Omental fat pad (tissue), 4 donors: Measurements from ENCODE around the gene ZFP69B. TPM values are rescaled to one million over a fixed set of nuclear protein-coding genes. Genes with fewer than 3 reads are reported as not detected.

Source experiments
- ATAC-seq: fragments of 150-250 bp; one replicate; pipeline ENCODE4 v1.9.1; 2016; ENCODE audit warnings: mild to moderate bottlenecking, moderate library complexity; ENCODE audit not compliant: low FRiP score
- DNase-seq: peaks from one replicate; pipeline ENCODE4 v3.0.0-alpha.2; 2019; ENCODE audit warnings: low spot score
- total RNA-seq, 4 donors: library from RNA; depleted of rRNA; stranded (reverse); fragments of >200 nt; gene quantifications; one replicate each; pipeline ENCODE4 v1.1.0, GENCODE V29; 2016
- TF ChIP-seq, protein P1 (sequence below), 3 donors: fragments of 450-650 bp; IDR thresholded peaks; one replicate each; pipeline ENCODE4 v1.5.1; 2016 to 2017; ENCODE audit warnings: antibody characterized with exemption in 3 of 3, mild to moderate bottlenecking in 3 of 3, moderate library complexity in 2 of 3

The ZFP69B gene
- total RNA-seq, 4 donors from 2014 or later, result 0.56 to 1.9 (median 1.2) TPM

- DNase-seq (no peak), ATAC-seq (no peak)
- TF ChIP-seq, protein P1, sequence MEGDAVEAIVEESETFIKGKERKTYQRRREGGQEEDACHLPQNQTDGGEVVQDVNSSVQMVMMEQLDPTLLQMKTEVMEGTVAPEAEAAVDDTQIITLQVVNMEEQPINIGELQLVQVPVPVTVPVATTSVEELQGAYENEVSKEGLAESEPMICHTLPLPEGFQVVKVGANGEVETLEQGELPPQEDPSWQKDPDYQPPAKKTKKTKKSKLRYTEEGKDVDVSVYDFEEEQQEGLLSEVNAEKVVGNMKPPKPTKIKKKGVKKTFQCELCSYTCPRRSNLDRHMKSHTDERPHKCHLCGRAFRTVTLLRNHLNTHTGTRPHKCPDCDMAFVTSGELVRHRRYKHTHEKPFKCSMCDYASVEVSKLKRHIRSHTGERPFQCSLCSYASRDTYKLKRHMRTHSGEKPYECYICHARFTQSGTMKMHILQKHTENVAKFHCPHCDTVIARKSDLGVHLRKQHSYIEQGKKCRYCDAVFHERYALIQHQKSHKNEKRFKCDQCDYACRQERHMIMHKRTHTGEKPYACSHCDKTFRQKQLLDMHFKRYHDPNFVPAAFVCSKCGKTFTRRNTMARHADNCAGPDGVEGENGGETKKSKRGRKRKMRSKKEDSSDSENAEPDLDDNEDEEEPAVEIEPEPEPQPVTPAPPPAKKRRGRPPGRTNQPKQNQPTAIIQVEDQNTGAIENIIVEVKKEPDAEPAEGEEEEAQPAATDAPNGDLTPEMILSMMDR (IDR thresholded peaks at IDR 0.05), result no peak
These were observed 27.5 kb upstream of the ZFP69B start for GRCh38 chr1:40422630-40423263.

- TF ChIP-seq, protein P1 (IDR thresholded peaks at IDR 0.05), result no peak
- no peak for ATAC-seq
- no peak for DNase-seq
These were observed 27.0 kb upstream of the ZFP69B start for GRCh38 chr1:40423264-40423642.

GRCh38 chr1:40423951-40424618 lies 26.2 kb upstream of the ZFP69B start:
- no peak for DNase-seq
- no peak for ATAC-seq
- TF ChIP-seq, protein P1 (IDR thresholded peaks at IDR 0.05), result no peak

DNA sequence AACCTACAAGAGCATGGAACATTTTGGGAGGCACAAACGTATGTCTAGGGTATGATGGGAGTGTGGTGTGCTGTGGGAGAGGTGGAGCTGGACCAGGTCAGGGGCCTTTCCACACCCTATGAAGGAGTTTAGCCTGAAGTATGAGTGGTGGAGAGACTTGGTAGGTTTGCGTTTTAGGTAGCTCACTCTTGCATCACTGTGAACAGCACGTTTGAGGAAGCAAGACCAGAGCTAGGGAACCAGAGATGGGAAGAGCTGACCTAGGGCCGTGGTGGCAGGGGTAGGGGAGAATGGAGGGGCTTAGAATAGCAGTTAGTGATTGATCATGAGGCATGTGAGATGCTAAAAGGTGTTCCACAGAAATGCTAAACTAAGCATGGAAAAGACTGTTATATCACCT lies 25.1 kb upstream of the ZFP69B start:
- DNase-seq (no peak), ATAC-seq (no peak)
- TF ChIP-seq, protein P1 (IDR thresholded peaks at IDR 0.05), result no peak

DNA sequence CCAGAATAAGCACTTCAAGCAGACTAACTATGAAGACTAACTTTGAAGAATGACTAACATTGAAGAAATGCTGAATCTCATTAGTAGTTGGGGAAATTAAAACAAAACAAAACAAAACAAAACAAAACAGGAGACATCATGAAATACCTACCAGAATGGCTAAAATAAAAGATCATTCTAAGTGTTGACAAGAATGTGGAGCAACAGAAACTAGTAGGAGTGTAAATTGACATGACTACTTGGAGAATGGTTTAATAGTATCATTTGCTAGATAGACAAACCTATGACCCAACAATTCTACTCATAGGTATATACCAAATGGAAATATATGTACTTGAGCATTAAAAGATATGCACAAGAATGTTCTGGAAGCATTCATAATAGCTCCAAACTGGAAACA lies 18.9 kb upstream of the ZFP69B start:
- ATAC-seq, result no peak
- DNase-seq, result no peak
- TF ChIP-seq, protein P1 (IDR thresholded peaks at IDR 0.05), result no peak

DNA sequence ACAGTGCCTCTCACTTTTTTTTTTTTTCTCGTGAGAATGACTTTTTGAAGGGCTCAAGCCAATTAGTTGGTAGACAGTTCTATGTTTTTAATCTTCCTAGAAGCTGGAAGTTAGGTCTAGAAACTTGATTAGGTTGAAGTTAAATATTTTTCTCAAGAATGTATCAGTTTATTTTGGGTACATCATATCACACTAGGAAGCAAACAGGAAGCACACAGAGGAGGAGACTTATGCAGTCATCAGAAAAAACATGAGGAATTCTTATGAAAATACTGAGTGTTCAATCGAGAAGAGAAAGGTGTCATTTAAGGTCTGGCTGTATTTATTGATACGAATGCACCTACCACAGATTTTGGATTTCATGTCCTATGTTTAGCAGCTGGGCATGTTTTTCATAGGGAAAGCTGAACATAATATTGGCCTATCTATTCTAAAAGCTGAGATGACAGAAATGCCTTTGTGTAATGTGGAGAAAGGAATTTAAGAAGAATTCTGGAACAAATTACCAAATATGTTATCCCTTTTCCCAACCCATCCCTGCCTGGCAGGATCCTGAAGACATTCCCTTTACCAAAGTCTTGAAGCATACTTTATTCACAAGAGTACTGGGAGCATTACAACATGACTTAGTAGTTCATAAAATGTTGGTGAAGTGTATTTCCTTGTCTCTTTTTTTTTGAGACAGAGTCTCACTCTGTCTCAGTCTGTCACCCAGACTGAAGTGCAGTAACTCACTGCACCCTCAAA lies 17.5 kb upstream of the ZFP69B start:
- ATAC-seq (no peak), DNase-seq (no peak)
- TF ChIP-seq, protein P1 (IDR thresholded peaks at IDR 0.05), result no peak
